Loucy (cell line): Measurements from ENCODE around the gene IPO9.

Source experiments
- EZH2phosphoT487 ChIP-seq: fragments of 200-600 bp; IDR thresholded peaks from 2 replicates; pipeline ENCODE4 v1.6.1; 2018; ENCODE audit warnings: antibody characterized with exemption, mild to moderate bottlenecking, moderate library complexity, borderline replicate concordance
- TF ChIP-seq, protein P1 (sequence below): fragments of 200-600 bp; sonication (generic); conservative IDR thresholded peaks from 2 replicates; pipeline ENCODE4 v1.5.1; 2014; ENCODE audit warnings: mild to moderate bottlenecking, antibody characterized with exemption, low read length

DNA sequence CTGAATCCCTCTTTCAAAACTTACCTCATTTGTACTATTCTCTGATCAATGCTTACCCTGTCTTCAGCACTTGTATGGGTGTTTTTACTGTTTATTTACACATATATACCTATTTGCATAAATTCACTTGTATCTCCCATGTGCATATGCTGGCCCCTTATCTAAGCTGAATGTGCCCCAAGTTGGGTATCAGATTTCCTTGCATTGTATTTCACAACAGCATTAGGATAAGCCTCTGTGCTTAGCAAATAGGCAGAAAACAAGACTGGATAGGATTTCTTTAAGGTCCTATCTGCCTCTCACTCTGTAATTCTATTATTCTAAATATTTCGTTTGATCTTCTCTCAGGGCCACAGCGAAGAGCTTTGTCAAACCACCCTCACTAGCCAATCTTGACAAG lies 45.9 kb upstream of the IPO9 start:
- TF ChIP-seq, protein P1, sequence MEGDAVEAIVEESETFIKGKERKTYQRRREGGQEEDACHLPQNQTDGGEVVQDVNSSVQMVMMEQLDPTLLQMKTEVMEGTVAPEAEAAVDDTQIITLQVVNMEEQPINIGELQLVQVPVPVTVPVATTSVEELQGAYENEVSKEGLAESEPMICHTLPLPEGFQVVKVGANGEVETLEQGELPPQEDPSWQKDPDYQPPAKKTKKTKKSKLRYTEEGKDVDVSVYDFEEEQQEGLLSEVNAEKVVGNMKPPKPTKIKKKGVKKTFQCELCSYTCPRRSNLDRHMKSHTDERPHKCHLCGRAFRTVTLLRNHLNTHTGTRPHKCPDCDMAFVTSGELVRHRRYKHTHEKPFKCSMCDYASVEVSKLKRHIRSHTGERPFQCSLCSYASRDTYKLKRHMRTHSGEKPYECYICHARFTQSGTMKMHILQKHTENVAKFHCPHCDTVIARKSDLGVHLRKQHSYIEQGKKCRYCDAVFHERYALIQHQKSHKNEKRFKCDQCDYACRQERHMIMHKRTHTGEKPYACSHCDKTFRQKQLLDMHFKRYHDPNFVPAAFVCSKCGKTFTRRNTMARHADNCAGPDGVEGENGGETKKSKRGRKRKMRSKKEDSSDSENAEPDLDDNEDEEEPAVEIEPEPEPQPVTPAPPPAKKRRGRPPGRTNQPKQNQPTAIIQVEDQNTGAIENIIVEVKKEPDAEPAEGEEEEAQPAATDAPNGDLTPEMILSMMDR, result no peak
- no peak for TF ChIP-seq EZH2phosphoT487
